Measurements from ENCODE around the gene UBE2E3. TPM values are rescaled to one million over a fixed set of nuclear protein-coding genes. Genes with fewer than 3 reads are reported as not detected.

UBE2E3 gene
- total and polyA plus RNA-seq, 2 experiments from 2014 or later, result 111 to 112 TPM

DNA sequence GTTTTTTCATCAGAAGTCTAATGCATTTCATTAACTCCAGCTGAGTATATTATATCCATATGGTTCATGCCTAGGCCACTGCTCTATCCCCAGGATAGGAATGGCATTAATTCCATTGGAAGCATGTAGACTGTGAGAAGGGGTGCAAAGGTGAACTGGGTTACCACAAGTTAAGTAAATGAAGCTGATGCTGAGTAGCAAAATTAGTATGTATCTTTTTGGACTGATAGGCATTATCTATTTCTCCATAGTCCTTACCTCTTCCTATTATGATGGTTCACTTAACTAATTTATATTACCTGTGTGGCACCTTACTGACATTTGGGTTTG, 24.9 kb downstream of the UBE2E3 start:
- no peak overlapping the region for H2AFZ ChIP-seq
- H3K4me2 ChIP-seq, result no peak overlapping the region
- H3K36me3 ChIP-seq (ENCODE audit: insufficient read depth), result no peaks in the 10 kb centered on the region
- H3K27me3 ChIP-seq (ENCODE audit: insufficient read depth), result no peaks in the 10 kb centered on the region
- 0 out of 2 replicates have a peak, but pooled peaks cover 13% of the 10 kb centered on the region for H4K20me1 ChIP-seq (replicated peaks; ENCODE audit: insufficient read depth)
- Mint-ChIP-seq H3K9me3 (no peaks in the 10 kb centered on the region), H3K36me3 (ENCODE audit: low read depth) (no peaks in the 10 kb centered on the region; the same call in 2 of the 3 replicates), H3K27ac (no peak overlapping the region), H3K27me3 (ENCODE audit: insufficient read depth, low read depth, poor library complexity) (no peaks in the 10 kb centered on the region), H3K4me3 (no peak overlapping the region), H3K4me1 (peaks cover 48% of the 10 kb centered on the region)
- TF ChIP-seq, protein P1, sequence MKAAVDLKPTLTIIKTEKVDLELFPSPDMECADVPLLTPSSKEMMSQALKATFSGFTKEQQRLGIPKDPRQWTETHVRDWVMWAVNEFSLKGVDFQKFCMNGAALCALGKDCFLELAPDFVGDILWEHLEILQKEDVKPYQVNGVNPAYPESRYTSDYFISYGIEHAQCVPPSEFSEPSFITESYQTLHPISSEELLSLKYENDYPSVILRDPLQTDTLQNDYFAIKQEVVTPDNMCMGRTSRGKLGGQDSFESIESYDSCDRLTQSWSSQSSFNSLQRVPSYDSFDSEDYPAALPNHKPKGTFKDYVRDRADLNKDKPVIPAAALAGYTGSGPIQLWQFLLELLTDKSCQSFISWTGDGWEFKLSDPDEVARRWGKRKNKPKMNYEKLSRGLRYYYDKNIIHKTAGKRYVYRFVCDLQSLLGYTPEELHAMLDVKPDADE (IDR thresholded peaks at IDR 0.05), result no peak
- TF ChIP-seq, protein P2, sequence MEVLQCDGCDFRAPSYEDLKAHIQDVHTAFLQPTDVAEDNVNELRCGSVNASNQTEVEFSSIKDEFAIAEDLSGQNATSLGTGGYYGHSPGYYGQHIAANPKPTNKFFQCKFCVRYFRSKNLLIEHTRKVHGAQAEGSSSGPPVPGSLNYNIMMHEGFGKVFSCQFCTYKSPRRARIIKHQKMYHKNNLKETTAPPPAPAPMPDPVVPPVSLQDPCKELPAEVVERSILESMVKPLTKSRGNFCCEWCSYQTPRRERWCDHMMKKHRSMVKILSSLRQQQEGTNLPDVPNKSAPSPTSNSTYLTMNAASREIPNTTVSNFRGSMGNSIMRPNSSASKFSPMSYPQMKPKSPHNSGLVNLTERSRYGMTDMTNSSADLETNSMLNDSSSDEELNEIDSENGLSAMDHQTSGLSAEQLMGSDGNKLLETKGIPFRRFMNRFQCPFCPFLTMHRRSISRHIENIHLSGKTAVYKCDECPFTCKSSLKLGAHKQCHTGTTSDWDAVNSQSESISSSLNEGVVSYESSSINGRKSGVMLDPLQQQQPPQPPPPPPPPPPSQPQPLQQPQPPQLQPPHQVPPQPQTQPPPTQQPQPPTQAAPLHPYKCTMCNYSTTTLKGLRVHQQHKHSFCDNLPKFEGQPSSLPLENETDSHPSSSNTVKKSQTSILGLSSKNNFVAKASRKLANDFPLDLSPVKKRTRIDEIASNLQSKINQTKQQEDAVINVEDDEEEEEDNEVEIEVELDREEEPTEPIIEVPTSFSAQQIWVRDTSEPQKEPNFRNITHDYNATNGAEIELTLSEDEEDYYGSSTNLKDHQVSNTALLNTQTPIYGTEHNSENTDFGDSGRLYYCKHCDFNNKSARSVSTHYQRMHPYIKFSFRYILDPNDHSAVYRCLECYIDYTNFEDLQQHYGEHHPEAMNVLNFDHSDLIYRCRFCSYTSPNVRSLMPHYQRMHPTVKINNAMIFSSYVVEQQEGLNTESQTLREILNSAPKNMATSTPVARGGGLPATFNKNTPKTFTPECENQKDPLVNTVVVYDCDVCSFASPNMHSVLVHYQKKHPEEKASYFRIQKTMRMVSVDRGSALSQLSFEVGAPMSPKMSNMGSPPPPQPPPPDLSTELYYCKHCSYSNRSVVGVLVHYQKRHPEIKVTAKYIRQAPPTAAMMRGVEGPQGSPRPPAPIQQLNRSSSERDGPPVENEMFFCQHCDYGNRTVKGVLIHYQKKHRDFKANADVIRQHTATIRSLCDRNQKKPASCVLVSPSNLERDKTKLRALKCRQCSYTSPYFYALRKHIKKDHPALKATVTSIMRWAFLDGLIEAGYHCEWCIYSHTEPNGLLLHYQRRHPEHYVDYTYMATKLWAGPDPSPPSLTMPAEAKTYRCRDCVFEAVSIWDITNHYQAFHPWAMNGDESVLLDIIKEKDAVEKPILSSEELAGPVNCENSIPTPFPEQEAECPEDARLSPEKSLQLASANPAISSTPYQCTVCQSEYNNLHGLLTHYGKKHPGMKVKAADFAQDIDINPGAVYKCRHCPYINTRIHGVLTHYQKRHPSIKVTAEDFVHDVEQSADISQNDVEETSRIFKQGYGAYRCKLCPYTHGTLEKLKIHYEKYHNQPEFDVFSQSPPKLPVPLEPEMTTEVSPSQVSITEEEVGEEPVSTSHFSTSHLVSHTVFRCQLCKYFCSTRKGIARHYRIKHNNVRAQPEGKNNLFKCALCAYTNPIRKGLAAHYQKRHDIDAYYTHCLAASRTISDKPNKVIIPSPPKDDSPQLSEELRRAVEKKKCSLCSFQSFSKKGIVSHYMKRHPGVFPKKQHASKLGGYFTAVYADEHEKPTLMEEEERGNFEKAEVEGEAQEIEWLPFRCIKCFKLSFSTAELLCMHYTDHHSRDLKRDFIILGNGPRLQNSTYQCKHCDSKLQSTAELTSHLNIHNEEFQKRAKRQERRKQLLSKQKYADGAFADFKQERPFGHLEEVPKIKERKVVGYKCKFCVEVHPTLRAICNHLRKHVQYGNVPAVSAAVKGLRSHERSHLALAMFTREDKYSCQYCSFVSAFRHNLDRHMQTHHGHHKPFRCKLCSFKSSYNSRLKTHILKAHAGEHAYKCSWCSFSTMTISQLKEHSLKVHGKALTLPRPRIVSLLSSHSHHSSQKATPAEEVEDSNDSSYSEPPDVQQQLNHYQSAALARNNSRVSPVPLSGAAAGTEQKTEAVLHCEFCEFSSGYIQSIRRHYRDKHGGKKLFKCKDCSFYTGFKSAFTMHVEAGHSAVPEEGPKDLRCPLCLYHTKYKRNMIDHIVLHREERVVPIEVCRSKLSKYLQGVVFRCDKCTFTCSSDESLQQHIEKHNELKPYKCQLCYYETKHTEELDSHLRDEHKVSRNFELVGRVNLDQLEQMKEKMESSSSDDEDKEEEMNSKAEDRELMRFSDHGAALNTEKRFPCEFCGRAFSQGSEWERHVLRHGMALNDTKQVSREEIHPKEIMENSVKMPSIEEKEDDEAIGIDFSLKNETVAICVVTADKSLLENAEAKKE (CRISPR knock-in tag; IDR thresholded peaks at IDR 0.05), result no peak
- TF ChIP-seq CREB1 (CRISPR knock-in tag; IDR thresholded peaks at IDR 0.05; ENCODE audit: low read depth) (no peak), ZNF331 (CRISPR knock-in tag; IDR thresholded peaks at IDR 0.05; ENCODE audit: low read depth) (no peak), POLR2AphosphoS5 (IDR thresholded peaks at IDR 0.05; ENCODE audit: low read depth) (no peak), EZH2 (IDR thresholded peaks at IDR 0.05; ENCODE audit: low read depth, unreplicated experiment) (no peak)
- TF ChIP-seq, protein P3, sequence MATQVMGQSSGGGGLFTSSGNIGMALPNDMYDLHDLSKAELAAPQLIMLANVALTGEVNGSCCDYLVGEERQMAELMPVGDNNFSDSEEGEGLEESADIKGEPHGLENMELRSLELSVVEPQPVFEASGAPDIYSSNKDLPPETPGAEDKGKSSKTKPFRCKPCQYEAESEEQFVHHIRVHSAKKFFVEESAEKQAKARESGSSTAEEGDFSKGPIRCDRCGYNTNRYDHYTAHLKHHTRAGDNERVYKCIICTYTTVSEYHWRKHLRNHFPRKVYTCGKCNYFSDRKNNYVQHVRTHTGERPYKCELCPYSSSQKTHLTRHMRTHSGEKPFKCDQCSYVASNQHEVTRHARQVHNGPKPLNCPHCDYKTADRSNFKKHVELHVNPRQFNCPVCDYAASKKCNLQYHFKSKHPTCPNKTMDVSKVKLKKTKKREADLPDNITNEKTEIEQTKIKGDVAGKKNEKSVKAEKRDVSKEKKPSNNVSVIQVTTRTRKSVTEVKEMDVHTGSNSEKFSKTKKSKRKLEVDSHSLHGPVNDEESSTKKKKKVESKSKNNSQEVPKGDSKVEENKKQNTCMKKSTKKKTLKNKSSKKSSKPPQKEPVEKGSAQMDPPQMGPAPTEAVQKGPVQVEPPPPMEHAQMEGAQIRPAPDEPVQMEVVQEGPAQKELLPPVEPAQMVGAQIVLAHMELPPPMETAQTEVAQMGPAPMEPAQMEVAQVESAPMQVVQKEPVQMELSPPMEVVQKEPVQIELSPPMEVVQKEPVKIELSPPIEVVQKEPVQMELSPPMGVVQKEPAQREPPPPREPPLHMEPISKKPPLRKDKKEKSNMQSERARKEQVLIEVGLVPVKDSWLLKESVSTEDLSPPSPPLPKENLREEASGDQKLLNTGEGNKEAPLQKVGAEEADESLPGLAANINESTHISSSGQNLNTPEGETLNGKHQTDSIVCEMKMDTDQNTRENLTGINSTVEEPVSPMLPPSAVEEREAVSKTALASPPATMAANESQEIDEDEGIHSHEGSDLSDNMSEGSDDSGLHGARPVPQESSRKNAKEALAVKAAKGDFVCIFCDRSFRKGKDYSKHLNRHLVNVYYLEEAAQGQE (IDR thresholded peaks at IDR 0.05; ENCODE audit: unreplicated experiment), result no peak
- no peak overlapping the region for H3K4me3 ChIP-seq
- peaks cover 100% of the 10 kb centered on the region for H3K79me2 ChIP-seq (replicated peaks; ENCODE audit: insufficient read depth)
- peaks cover 30% of the 10 kb centered on the region for H3K4me1 ChIP-seq (ENCODE audit: insufficient read depth)
- H3F3A ChIP-seq (replicated peaks; ENCODE audit: low read depth), result no peaks in the 10 kb centered on the region
- DNase-seq (ENCODE audit: low spot score), result no peak
- no peaks in the 10 kb centered on the region for H3K9me2 ChIP-seq (ENCODE audit: insufficient read depth)
- no peak overlapping the region for H3K27ac ChIP-seq (ENCODE audit: low read depth)
- ATAC-seq, result no peak

Measured in GM23338 (cell line).